DND-41 (cell line): ENCODE data around the gene ROMO1.

Experiments used
- CTCF ChIP-seq: IDR thresholded peaks from 2 replicates; pipeline ENCODE4 v1.5.1; 2012; ENCODE audit warnings: borderline replicate concordance, low read length, moderate library complexity, mild to moderate bottlenecking; ENCODE audit not compliant: poor library complexity, severe bottlenecking; ENCODE audit errors: extremely low read depth
- EZH2 ChIP-seq: IDR thresholded peaks from 3 replicates; pipeline ENCODE4 v1.6.1; 2012; ENCODE audit warnings: borderline replicate concordance, low read depth, mild to moderate bottlenecking, moderate library complexity, low read length, inconsistent platforms; ENCODE audit not compliant: severe bottlenecking

DNA sequence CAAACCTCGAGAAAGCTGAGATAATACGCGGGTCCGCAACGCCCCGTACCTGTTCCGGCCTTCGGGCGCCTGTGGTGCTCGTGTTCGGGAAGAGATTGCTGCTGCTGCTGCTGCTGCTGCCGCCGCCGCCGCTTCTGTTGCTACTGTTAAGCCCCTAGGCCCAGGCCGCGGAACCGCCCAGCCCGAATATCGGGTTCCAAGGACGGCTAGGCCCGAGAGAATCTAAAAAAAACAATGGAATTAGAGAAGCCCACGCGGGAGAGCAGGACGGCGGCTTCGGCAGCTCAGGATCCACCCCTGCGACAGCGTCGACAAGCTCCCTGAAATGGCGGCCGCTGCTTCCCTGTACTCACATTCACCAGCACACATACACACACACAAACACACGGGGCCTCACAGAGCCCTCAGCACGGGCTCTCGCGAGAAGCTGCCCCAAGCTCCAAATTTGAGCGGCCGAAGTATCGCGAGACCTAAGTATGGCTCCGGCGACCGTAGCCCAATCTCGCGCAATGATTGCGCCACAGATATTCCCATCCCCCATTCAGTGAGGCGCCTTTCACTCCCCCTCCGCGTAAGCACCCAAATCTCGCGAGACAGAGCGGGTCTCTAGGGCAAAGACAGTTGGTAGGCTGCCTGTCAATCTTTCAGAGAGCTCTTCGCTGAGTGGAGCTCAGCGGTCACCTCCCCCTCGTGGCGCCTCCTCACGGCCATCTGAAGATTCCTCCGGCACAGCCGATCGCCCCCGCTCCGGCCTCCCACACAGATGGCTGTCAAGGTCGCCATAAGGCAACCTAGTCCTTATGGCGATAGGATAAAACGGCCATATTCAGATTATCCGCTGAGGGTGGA, 42.9 kb downstream of the ROMO1 start, which contains the start of gene RBM39:
- peak; percentile 56 for TF ChIP-seq CTCF
- no peak for TF ChIP-seq EZH2
